Mesenchymal stem cell (in vitro differentiated cells and primary cell): Measurements from ENCODE around the gene NXPH1.

ENCODE experiments used
- DNase-seq: peaks from one replicate; pipeline ENCODE4 v3.0.0-alpha.2; 2013
- H2AFZ ChIP-seq: one replicate; pipeline ENCODE4 v1.6.1; 2013; ENCODE audit warnings: low read depth, mild to moderate bottlenecking, control low read depth, inconsistent platforms, low read length, moderate library complexity
- H2AK5ac ChIP-seq: 2 replicates; pipeline ENCODE4 v1.6.1; 2013; ENCODE audit warnings: low read length, moderate library complexity, mild to moderate bottlenecking, inconsistent platforms; ENCODE audit not compliant: severe bottlenecking
- H2BK120ac ChIP-seq: one replicate; pipeline ENCODE4 v1.6.1; 2013; ENCODE audit warnings: low read depth, mild to moderate bottlenecking, inconsistent platforms, low read length, moderate library complexity
- H2BK12ac ChIP-seq, 2 experiments: one replicate each; pipeline ENCODE4 v1.6.1; 2013; ENCODE audit warnings: inconsistent platforms in 2 of 2, low read length in 2 of 2, mild to moderate bottlenecking in 2 of 2, moderate library complexity in 2 of 2, control low read depth in 1 of 2
- H2BK15ac ChIP-seq: one replicate; pipeline ENCODE4 v1.6.1; 2013; ENCODE audit warnings: mild to moderate bottlenecking, low read depth, inconsistent platforms; ENCODE audit not compliant: poor library complexity, severe bottlenecking
- H2BK5ac ChIP-seq: 2 replicates; pipeline ENCODE4 v1.6.1; 2013; ENCODE audit warnings: low read depth, mild to moderate bottlenecking, low read length, control low read depth, inconsistent platforms; ENCODE audit not compliant: poor library complexity, severe bottlenecking
- H3K14ac ChIP-seq, 2 experiments: one replicate each; pipeline ENCODE4 v1.6.1; 2013; ENCODE audit warnings: inconsistent platforms in 2 of 2, low read length in 2 of 2, control low read depth in 1 of 2, mild to moderate bottlenecking in 1 of 2, moderate library complexity in 1 of 2
- H3K18ac ChIP-seq, 2 experiments: one replicate each; pipeline ENCODE4 v1.6.1; 2013; ENCODE audit warnings: inconsistent platforms in 2 of 2, low read length in 2 of 2, control low read depth in 1 of 2, low read depth in 1 of 2, mild to moderate bottlenecking in 1 of 2
- H3K23ac ChIP-seq, 2 experiments: one replicate each; pipeline ENCODE4 v1.6.1; 2013; ENCODE audit warnings: inconsistent platforms in 2 of 2, low read length in 2 of 2, mild to moderate bottlenecking in 2 of 2, moderate library complexity in 2 of 2, control low read depth in 1 of 2
- H3K27ac ChIP-seq: 2 replicates; pipeline ENCODE4 v1.5.1; 2013; ENCODE audit warnings: mild to moderate bottlenecking, moderate library complexity, low read length, control low read depth, inconsistent platforms; ENCODE audit not compliant: poor library complexity, severe bottlenecking
- H3K27me3 ChIP-seq, 2 experiments: 2 replicates each; pipeline versions ENCODE4 v1.6.1 to v1.7.0; 2013; ENCODE audit warnings: low read length in 2 of 2, mild to moderate bottlenecking in 2 of 2, moderate library complexity in 2 of 2, control low read depth in 1 of 2, inconsistent platforms in 1 of 2; ENCODE audit not compliant: control insufficient read depth in 1 of 2, insufficient read depth in 1 of 2
- H3K36me3 ChIP-seq, 2 experiments: 2 replicates each; pipeline versions ENCODE4 v1.6.1 to v1.7.0; 2013; ENCODE audit warnings: low read length in 2 of 2, control low read depth in 1 of 2, inconsistent platforms in 1 of 2, low read depth in 1 of 2, mild to moderate bottlenecking in 1 of 2; ENCODE audit not compliant: insufficient read depth in 2 of 2, control insufficient read depth in 1 of 2
- H3K4ac ChIP-seq, 2 experiments: one replicate each; pipeline ENCODE4 v1.6.1; 2013; ENCODE audit warnings: inconsistent platforms in 2 of 2, low read length in 2 of 2, mild to moderate bottlenecking in 2 of 2, moderate library complexity in 2 of 2, control low read depth in 1 of 2, low read depth in 1 of 2
- H3K4me1 ChIP-seq: 2 replicates; pipeline ENCODE4 v1.6.1; 2013; ENCODE audit warnings: low read depth, low read length, control low read depth; ENCODE audit not compliant: control insufficient read depth, insufficient read depth
- H3K4me2 ChIP-seq: 2 replicates; pipeline ENCODE4 v1.6.1; 2013; ENCODE audit warnings: low read length, mild to moderate bottlenecking, inconsistent platforms; ENCODE audit not compliant: poor library complexity, severe bottlenecking
- H3K4me3 ChIP-seq, 2 experiments: 2 replicates each; pipeline versions ENCODE4 v1.5.1 to v1.7.0; 2013; ENCODE audit warnings: low read length in 2 of 2, mild to moderate bottlenecking in 2 of 2, control low read depth in 1 of 2, low read depth in 1 of 2; ENCODE audit not compliant: insufficient read depth in 1 of 2
- H3K79me1 ChIP-seq: replicated peaks from 2 replicates; pipeline ENCODE4 v1.6.1; 2013; ENCODE audit warnings: mild to moderate bottlenecking, control low read depth, low read length, inconsistent platforms; ENCODE audit not compliant: poor library complexity, severe bottlenecking
- H3K9ac ChIP-seq: 2 replicates; pipeline ENCODE4 v1.7.0; 2013; ENCODE audit warnings: mild to moderate bottlenecking, low read length, moderate library complexity
- H3K9me3 ChIP-seq: 2 replicates; pipeline ENCODE4 v1.7.0; 2013; ENCODE audit warnings: mild to moderate bottlenecking, low read length; ENCODE audit not compliant: control insufficient read depth
- H4K8ac ChIP-seq: one replicate; pipeline ENCODE4 v1.6.1; 2013; ENCODE audit warnings: inconsistent platforms, mild to moderate bottlenecking, low read length, moderate library complexity
- H4K91ac ChIP-seq: one replicate; pipeline ENCODE4 v1.6.1; 2013; ENCODE audit warnings: mild to moderate bottlenecking, low read length, inconsistent platforms
- WGBS: methylation state at CpG from one replicate; pipeline ENCODE4 v1.1.7; 2013; ENCODE audit warnings: mixed read lengths; 5-methylcytosine and 5-hydroxymethylcytosine counted together

Gene NXPH1

GRCh38 chr7:8781166-8781565 lies 347.8 kb downstream of the NXPH1 start:
- no peaks in the 10 kb centered on the region for H3K79me1 ChIP-seq
- H4K91ac ChIP-seq, result no peak overlapping the region
- no peak overlapping the region for H3K4ac ChIP-seq
- DNase-seq, result no peak
- no peaks in the 10 kb centered on the region for H3K27me3 ChIP-seq
- no peak overlapping the region for H2BK15ac ChIP-seq
- no peak overlapping the region for H2BK5ac ChIP-seq
- no peak overlapping the region for H3K14ac ChIP-seq
- H3K4me2 ChIP-seq, result no peak overlapping the region
- no peak overlapping the region for H3K9ac ChIP-seq
- H2BK12ac ChIP-seq, result no peak overlapping the region
- H3K18ac ChIP-seq, result no peak overlapping the region
- no peak overlapping the region for H3K23ac ChIP-seq
- H2BK120ac ChIP-seq, result no peak overlapping the region
- H3K36me3 ChIP-seq, result no peaks in the 10 kb centered on the region
- no peak overlapping the region for H2AK5ac ChIP-seq
- no peak overlapping the region for H3K4me3 ChIP-seq
- H4K8ac ChIP-seq, result no peak overlapping the region
- no peak overlapping the region for H2AFZ ChIP-seq
- H3K9me3 ChIP-seq, result peaks cover 13% of the 10 kb centered on the region
- no peak overlapping the region for H3K27ac ChIP-seq
- H3K4me1 ChIP-seq, result no peaks in the 10 kb centered on the region

- no peak overlapping the region for H3K27ac ChIP-seq
These were observed 349.8 kb downstream of the NXPH1 start for GRCh38 chr7:8783229-8783628.

GRCh38 chr7:8785081-8785480 lies 351.7 kb downstream of the NXPH1 start:
- H3K18ac ChIP-seq, result no peak overlapping the region
- H2BK120ac ChIP-seq, result no peak overlapping the region
- H3K4ac ChIP-seq, result no peak overlapping the region
- H3K9ac ChIP-seq, result no peak overlapping the region
- H4K8ac ChIP-seq, result no peak overlapping the region
- H3K14ac ChIP-seq, result no peak overlapping the region
- no peak overlapping the region for H2AK5ac ChIP-seq
- no peak for DNase-seq
- no peaks in the 10 kb centered on the region for H3K79me1 ChIP-seq
- H2BK15ac ChIP-seq, result no peak overlapping the region
- H2BK5ac ChIP-seq, result no peak overlapping the region
- no peaks in the 10 kb centered on the region for H3K27me3 ChIP-seq
- no peaks in the 10 kb centered on the region for H3K4me1 ChIP-seq
- no peak overlapping the region for H3K4me3 ChIP-seq
- H3K9me3 ChIP-seq, result peaks cover 22% of the 10 kb centered on the region
- H3K27ac ChIP-seq, result no peak overlapping the region
- H3K23ac ChIP-seq, result no peak overlapping the region
- no peak overlapping the region for H3K4me2 ChIP-seq
- no peak overlapping the region for H2BK12ac ChIP-seq
- no peak overlapping the region for H2AFZ ChIP-seq
- no peak overlapping the region for H4K91ac ChIP-seq
- H3K36me3 ChIP-seq, result no peaks in the 10 kb centered on the region

More at GRCh38 chr7:8783229-8783628, 349.8 kb downstream of the NXPH1 start:
- Histone ChIP-seq H2AK5ac (no peak overlapping the region), H3K27me3 (no peaks in the 10 kb centered on the region), H3K4me1 (no peaks in the 10 kb centered on the region), H3K18ac (no peak overlapping the region), H2AFZ (no peak overlapping the region), H3K9me3 (peaks cover 13% of the 10 kb centered on the region), H3K23ac (no peak overlapping the region), H3K14ac (no peak overlapping the region), H2BK120ac (no peak overlapping the region), H3K4me3 (no peak overlapping the region), H3K4ac (no peak overlapping the region), H2BK15ac (no peak overlapping the region), H2BK12ac (no peak overlapping the region), H4K8ac (no peak overlapping the region), H3K79me1 (no peaks in the 10 kb centered on the region), H2BK5ac (no peak overlapping the region), H3K4me2 (no peak overlapping the region), H3K36me3 (no peaks in the 10 kb centered on the region), H3K9ac (no peak overlapping the region), H4K91ac (no peak overlapping the region)
- no peak for DNase-seq
- 44% methylated on average over 2 of the region's 2 CpGs for WGBS

- Histone ChIP-seq H2BK15ac (no peak overlapping the region), H3K27me3 (no peaks in the 10 kb centered on the region), H3K23ac (no peak overlapping the region), H2BK120ac (no peak overlapping the region), H2BK12ac (no peak overlapping the region), H3K36me3 (no peaks in the 10 kb centered on the region), H3K14ac (no peak overlapping the region), H3K27ac (no peak overlapping the region), H3K4ac (no peak overlapping the region), H3K4me3 (no peak overlapping the region), H3K9me3 (peaks cover 16% of the 10 kb centered on the region), H2BK5ac (no peak overlapping the region), H3K4me2 (no peak overlapping the region), H4K91ac (no peak overlapping the region), H3K9ac (no peak overlapping the region), H3K18ac (no peak overlapping the region), H3K4me1 (no peaks in the 10 kb centered on the region), H2AK5ac (no peak overlapping the region), H3K79me1 (no peaks in the 10 kb centered on the region), H4K8ac (no peak overlapping the region), H2AFZ (no peak overlapping the region)
- DNase-seq, result no peak
- WGBS, result 100% methylated on average over 3 of the region's 4 CpGs
These were observed 367.6 kb downstream of the NXPH1 start for GRCh38 chr7:8800986-8801385.
